Stimulated activated CD8-positive, alpha-beta memory T cell treated with anti-CD3 and anti-CD28 coated beads, Interleukin-12 subunit alpha, Interleukin-12 subunit beta, amount 100 ng/mL, for 4 hours (primary cell): ENCODE measurements around the gene C17orf107.

Experiments
- DNase-seq: peaks from one replicate; pipeline ENCODE4 v3.0.0-alpha.2; 2020; ENCODE audit warnings: low read depth

C17orf107 gene

GRCh38 chr17:4950075-4950745 is 50.9 kb downstream of the C17orf107 start:
- peak; percentile 19 for DNase-seq

DNA sequence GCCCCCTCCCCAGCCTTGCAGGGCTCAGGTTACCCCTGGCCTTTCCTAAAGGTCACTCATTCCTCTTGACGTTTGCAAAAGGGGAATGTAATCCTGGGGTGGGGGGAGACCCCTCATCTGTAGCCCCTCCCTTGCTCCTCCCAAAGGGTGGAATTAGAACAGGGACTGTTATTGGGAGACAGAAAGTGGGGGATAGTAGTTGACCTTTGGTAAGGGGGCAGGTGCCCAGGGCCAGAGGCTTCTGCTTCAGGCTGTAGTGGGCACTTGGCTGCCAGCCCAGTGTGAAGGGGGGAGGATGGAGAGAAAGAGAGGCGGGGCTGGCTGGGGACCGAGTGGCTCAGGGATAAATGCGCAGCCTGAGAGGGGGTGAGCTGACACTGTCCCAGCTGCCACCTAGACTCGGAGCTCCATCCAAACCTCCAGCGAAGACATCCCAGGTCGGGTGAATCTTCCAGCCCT is 51.4 kb downstream of the C17orf107 start, which contains the start of gene ENO3:
ENO3 (plus strand) TSS at position 374 of the 459 bp plus-strand sequence. CDS start 711 bp downstream, outside the sequence.
- DNase-seq: no peak

- no peak for DNase-seq
Observed at GRCh38 chr17:4951486-4951885, 52.1 kb downstream of the C17orf107 start.
